ENCODE results near the gene HS3ST5. TPM values are rescaled to one million over a fixed set of nuclear protein-coding genes. Genes with fewer than 3 reads are reported as not detected.
"Not testable (repeated sequence)": the region's sequence is repeated elsewhere in the genome, so short reads cannot be mapped to it uniquely, and the experiment has no call there.

The HS3ST5 gene
- total RNA-seq, 1 donor from 2014 or later, result under 0.01 TPM

- no peak overlapping the region for H3K27ac ChIP-seq (ENCODE audit: low read depth, low read length)
- H3K4me1 ChIP-seq (ENCODE audit: control insufficient read depth in 3 of 3, insufficient read depth in 3 of 3, low read length in 3 of 3), result no peaks in the 10 kb centered on the region
- H3K4me3 ChIP-seq (ENCODE audit: low read length in 3 of 3), result no peak overlapping the region
- no peaks in the 10 kb centered on the region for H3K36me3 ChIP-seq (ENCODE audit: control insufficient read depth in 3 of 3, insufficient read depth in 3 of 3, low read length in 3 of 3)
- H3K9me3 ChIP-seq (ENCODE audit: control insufficient read depth in 3 of 3, low read length in 3 of 3), result no peaks in the 10 kb centered on the region
- no peak overlapping the region for H3K9ac ChIP-seq (ENCODE audit: low read depth in 1 of 3, low read length in 3 of 3)
- no peaks in the 10 kb centered on the region for H3K27me3 ChIP-seq (ENCODE audit: control insufficient read depth in 3 of 3, insufficient read depth in 3 of 3, low read length in 3 of 3)
Measured at GRCh38 chr6:114024746-114025145, 318.1 kb downstream of the HS3ST5 start.

DNA sequence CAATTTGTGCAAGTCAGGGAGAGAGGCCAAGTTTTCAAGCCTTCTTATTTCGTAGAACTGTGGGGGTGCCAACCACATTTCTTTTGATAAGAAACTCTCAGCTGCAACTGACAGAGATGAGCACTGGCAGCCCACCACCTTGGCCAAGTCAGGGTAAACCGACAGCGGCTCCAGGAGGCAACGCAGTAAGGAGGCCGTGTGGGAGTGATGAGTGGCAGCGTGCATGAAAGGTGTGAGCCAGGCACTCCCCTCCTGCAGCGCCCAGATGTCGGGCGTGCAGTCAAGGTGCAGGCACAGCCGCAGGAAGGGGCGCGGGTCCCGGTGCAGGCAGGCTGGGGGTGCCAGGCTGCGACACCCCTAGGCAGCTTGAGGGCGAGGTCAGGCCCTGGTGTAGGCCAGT lies 322.6 kb downstream of the HS3ST5 start:
- no peaks in the 10 kb centered on the region for H3K27me3 ChIP-seq (ENCODE audit: control insufficient read depth in 3 of 3, insufficient read depth in 3 of 3, low read length in 3 of 3)
- no peaks in the 10 kb centered on the region for H3K4me1 ChIP-seq (ENCODE audit: control insufficient read depth in 3 of 3, insufficient read depth in 3 of 3, low read length in 3 of 3)
- no peaks in the 10 kb centered on the region for H3K9me3 ChIP-seq (ENCODE audit: control insufficient read depth in 3 of 3, low read length in 3 of 3)

DNA sequence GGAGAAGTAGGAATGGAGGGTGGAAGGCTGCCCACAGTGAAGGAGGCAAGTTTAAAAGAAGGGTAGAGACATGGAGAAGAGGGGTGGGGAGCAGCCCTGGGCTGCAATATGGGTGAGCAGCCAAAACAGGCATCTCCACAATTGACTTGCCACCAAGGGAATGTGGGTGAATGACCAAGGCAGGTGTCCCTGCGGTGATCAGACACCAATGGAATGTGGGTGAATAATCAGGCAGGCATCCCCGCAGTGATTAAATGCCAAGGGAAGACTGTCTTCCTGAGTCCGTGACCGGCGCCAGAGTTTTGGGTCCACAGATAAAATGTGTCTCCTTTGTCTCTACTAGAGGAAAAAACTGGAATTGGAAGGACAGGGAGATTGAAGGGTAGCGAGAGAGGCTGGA lies 325.7 kb downstream of the HS3ST5 start:
- not testable (repeated sequence) for H3K4me1 ChIP-seq (ENCODE audit: control insufficient read depth in 3 of 3, insufficient read depth in 3 of 3, low read length in 3 of 3); H3K27ac ChIP-seq (ENCODE audit: low read depth, low read length); H3K27me3 ChIP-seq (ENCODE audit: control insufficient read depth in 3 of 3, insufficient read depth in 3 of 3, low read length in 3 of 3); H3K36me3 ChIP-seq (ENCODE audit: control insufficient read depth in 3 of 3, insufficient read depth in 3 of 3, low read length in 3 of 3); H3K4me3 ChIP-seq (ENCODE audit: low read length in 3 of 3); H3K9me3 ChIP-seq (ENCODE audit: control insufficient read depth in 3 of 3, low read length in 3 of 3); H3K9ac ChIP-seq (ENCODE audit: low read depth in 1 of 3, low read length in 3 of 3)

More for the DNA sequence above, 322.6 kb downstream of the HS3ST5 start:
- Histone ChIP-seq H3K4me3 (ENCODE audit: low read length in 3 of 3) (no peak overlapping the region), H3K36me3 (ENCODE audit: control insufficient read depth in 3 of 3, insufficient read depth in 3 of 3, low read length in 3 of 3) (no peaks in the 10 kb centered on the region), H3K27ac (ENCODE audit: low read depth, low read length) (no peak overlapping the region), H3K9ac (ENCODE audit: low read depth in 1 of 3, low read length in 3 of 3) (no peak overlapping the region)

DNA sequence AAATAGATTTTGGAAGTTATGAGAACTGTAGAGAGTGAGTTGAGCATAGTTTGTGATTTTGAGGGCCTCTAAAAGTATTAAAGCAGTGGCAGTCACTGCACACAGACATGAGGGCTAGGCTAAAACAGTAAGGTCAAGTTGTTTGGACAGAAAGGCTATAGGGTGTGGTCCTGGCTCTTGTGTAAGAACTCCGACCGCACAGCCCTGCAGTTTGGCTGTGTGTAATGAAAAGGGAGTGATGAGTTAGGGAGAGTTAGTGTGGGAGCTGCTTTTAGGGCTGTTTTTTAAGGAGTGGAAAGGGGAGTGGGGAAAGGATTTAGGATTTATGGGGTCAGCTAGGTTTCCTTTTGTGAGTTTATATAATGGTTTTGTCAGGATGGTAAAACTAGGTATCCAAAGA lies 328.7 kb downstream of the HS3ST5 start:
- not testable (repeated sequence) for H3K27me3 ChIP-seq (ENCODE audit: control insufficient read depth in 3 of 3, insufficient read depth in 3 of 3, low read length in 3 of 3); H3K36me3 ChIP-seq (ENCODE audit: control insufficient read depth in 3 of 3, insufficient read depth in 3 of 3, low read length in 3 of 3); H3K9me3 ChIP-seq (ENCODE audit: control insufficient read depth in 3 of 3, low read length in 3 of 3); H3K9ac ChIP-seq (ENCODE audit: low read depth in 1 of 3, low read length in 3 of 3); H3K27ac ChIP-seq (ENCODE audit: low read depth, low read length); H3K4me1 ChIP-seq (ENCODE audit: control insufficient read depth in 3 of 3, insufficient read depth in 3 of 3, low read length in 3 of 3); H3K4me3 ChIP-seq (ENCODE audit: low read length in 3 of 3)

- not testable (repeated sequence) for H3K36me3 ChIP-seq (ENCODE audit: control insufficient read depth in 3 of 3, insufficient read depth in 3 of 3, low read length in 3 of 3); H3K4me1 ChIP-seq (ENCODE audit: control insufficient read depth in 3 of 3, insufficient read depth in 3 of 3, low read length in 3 of 3); H3K27ac ChIP-seq (ENCODE audit: low read depth, low read length); H3K4me3 ChIP-seq (ENCODE audit: low read length in 3 of 3); H3K27me3 ChIP-seq (ENCODE audit: control insufficient read depth in 3 of 3, insufficient read depth in 3 of 3, low read length in 3 of 3); H3K9ac ChIP-seq (ENCODE audit: low read depth in 1 of 3, low read length in 3 of 3); H3K9me3 ChIP-seq (ENCODE audit: control insufficient read depth in 3 of 3, low read length in 3 of 3)
Measured at GRCh38 chr6:114011486-114011885, 331.3 kb downstream of the HS3ST5 start.

DNA sequence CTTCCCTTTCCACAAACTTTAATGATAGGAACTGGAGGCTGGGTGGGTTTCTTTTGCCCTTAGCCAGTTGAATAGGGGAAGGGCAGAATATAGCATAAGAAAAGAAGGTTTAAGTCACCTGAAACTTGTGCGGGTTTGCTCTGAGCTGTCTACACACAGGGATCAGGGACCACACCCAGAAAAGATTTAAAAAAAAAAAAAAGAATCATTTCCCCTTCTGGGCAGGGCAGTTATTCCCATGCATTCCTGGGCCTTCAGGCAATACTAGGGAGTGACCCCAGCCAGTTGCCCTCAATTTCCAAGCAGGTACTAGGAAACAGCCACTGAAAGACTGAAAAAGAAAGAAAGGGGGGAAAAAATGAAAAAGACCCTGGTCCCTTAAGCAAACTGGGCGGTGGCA lies 332.3 kb downstream of the HS3ST5 start:
- no peak overlapping the region for H3K9ac ChIP-seq (ENCODE audit: low read depth in 1 of 3, low read length in 3 of 3)
- H3K27ac ChIP-seq (ENCODE audit: low read depth, low read length), result no peak overlapping the region
- no peaks in the 10 kb centered on the region for H3K9me3 ChIP-seq (ENCODE audit: control insufficient read depth in 3 of 3, low read length in 3 of 3)
- H3K4me1 ChIP-seq (ENCODE audit: control insufficient read depth in 3 of 3, insufficient read depth in 3 of 3, low read length in 3 of 3), result no peaks in the 10 kb centered on the region
- no peaks in the 10 kb centered on the region for H3K27me3 ChIP-seq (ENCODE audit: control insufficient read depth in 3 of 3, insufficient read depth in 3 of 3, low read length in 3 of 3)
- H3K36me3 ChIP-seq (ENCODE audit: control insufficient read depth in 3 of 3, insufficient read depth in 3 of 3, low read length in 3 of 3), result no peaks in the 10 kb centered on the region
- H3K4me3 ChIP-seq (ENCODE audit: low read length in 3 of 3), result no peak overlapping the region

DNA sequence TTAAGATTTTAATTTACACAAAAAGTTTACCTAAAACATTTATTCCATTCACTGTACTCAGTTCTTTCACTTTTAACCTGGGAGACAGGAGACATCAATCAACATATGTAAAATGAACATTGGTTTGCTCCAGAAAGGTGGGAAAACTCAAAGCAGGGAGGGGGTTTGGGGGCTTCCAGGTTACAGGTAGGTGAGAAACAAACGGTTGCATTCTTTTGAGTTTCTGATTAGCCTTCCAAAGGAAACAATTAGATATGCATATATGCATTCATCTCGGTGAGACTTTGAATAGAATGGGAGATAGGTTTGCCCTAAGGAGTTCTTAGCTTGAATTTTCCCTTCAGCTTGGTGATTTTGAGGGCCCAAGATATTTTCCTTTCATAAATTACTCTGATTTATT lies 333.6 kb downstream of the HS3ST5 start:
- Histone ChIP-seq H3K4me1 (ENCODE audit: control insufficient read depth in 3 of 3, insufficient read depth in 3 of 3, low read length in 3 of 3) (no peaks in the 10 kb centered on the region), H3K36me3 (ENCODE audit: control insufficient read depth in 3 of 3, insufficient read depth in 3 of 3, low read length in 3 of 3) (no peaks in the 10 kb centered on the region), H3K27ac (ENCODE audit: low read depth, low read length) (no peak overlapping the region), H3K4me3 (ENCODE audit: low read length in 3 of 3) (no peak overlapping the region), H3K27me3 (ENCODE audit: control insufficient read depth in 3 of 3, insufficient read depth in 3 of 3, low read length in 3 of 3) (no peaks in the 10 kb centered on the region), H3K9me3 (ENCODE audit: control insufficient read depth in 3 of 3, low read length in 3 of 3) (no peaks in the 10 kb centered on the region), H3K9ac (ENCODE audit: low read depth in 1 of 3, low read length in 3 of 3) (no peak overlapping the region)

DNA sequence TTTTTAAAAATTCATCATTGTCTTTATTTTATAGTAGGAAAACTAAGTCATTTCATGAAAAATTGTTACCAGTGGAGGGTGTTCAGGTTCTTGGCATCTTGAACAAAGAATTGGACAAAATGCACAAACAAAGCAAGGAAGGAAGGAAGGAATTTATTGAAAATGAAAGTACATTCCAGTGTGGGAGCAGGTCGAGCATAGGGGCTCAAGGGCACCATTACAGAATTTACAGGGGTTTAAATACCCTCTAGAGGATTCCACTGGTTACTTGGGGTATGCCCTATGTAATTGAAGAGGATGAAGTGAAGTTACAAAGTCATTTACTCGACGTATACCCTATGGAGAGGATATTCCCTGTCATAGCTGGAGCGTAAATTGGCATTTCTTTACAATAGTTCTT lies 334.5 kb downstream of the HS3ST5 start:
- Histone ChIP-seq H3K4me3 (ENCODE audit: low read length in 3 of 3) (no peak overlapping the region), H3K36me3 (ENCODE audit: control insufficient read depth in 3 of 3, insufficient read depth in 3 of 3, low read length in 3 of 3) (no peaks in the 10 kb centered on the region), H3K9ac (ENCODE audit: low read depth in 1 of 3, low read length in 3 of 3) (no peak overlapping the region), H3K4me1 (ENCODE audit: control insufficient read depth in 3 of 3, insufficient read depth in 3 of 3, low read length in 3 of 3) (no peaks in the 10 kb centered on the region), H3K27ac (ENCODE audit: low read depth, low read length) (no peak overlapping the region), H3K9me3 (ENCODE audit: control insufficient read depth in 3 of 3, low read length in 3 of 3) (no peaks in the 10 kb centered on the region), H3K27me3 (ENCODE audit: control insufficient read depth in 3 of 3, insufficient read depth in 3 of 3, low read length in 3 of 3) (no peaks in the 10 kb centered on the region)

DNA sequence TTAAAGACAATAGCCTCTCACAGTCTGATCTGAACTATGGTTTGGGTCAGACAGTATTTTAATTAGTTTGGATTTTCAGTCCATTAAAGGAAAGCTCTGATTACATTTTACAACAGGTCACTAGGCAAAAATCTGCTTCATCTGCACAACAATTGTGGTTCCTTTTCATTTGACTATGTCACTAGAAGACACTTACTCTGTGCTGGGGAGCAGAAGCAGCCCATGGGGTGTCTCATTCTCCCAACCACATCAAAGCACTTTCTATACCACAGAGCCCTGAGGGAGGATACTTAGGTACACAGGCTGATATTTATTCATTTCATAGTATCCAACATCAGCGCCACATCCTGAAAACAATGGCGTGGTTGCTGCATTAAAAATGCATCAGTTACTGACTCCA lies 335.3 kb downstream of the HS3ST5 start:
- no peaks in the 10 kb centered on the region for H3K27me3 ChIP-seq (ENCODE audit: control insufficient read depth in 3 of 3, insufficient read depth in 3 of 3, low read length in 3 of 3)
- no peaks in the 10 kb centered on the region for H3K9me3 ChIP-seq (ENCODE audit: control insufficient read depth in 3 of 3, low read length in 3 of 3)
- no peaks in the 10 kb centered on the region for H3K36me3 ChIP-seq (ENCODE audit: control insufficient read depth in 3 of 3, insufficient read depth in 3 of 3, low read length in 3 of 3)
- no peak overlapping the region for H3K27ac ChIP-seq (ENCODE audit: low read depth, low read length)
- no peak overlapping the region for H3K9ac ChIP-seq (ENCODE audit: low read depth in 1 of 3, low read length in 3 of 3)
- H3K4me1 ChIP-seq (ENCODE audit: control insufficient read depth in 3 of 3, insufficient read depth in 3 of 3, low read length in 3 of 3), result no peaks in the 10 kb centered on the region
- no peak overlapping the region for H3K4me3 ChIP-seq (ENCODE audit: low read length in 3 of 3)
